ENCODE data around the gene ANK2.

ANK2 gene

GRCh38 chr4:113263274-113263673 lies 213.8 kb downstream of the ANK2 start:
- DNase-seq (ENCODE audit: low spot score), result no peak
- H3K4me3 ChIP-seq, result no peak overlapping the region
- TF ChIP-seq CTCF (IDR thresholded peaks at IDR 0.05), result no peak
- H3K27ac ChIP-seq, result no peak overlapping the region

DNA sequence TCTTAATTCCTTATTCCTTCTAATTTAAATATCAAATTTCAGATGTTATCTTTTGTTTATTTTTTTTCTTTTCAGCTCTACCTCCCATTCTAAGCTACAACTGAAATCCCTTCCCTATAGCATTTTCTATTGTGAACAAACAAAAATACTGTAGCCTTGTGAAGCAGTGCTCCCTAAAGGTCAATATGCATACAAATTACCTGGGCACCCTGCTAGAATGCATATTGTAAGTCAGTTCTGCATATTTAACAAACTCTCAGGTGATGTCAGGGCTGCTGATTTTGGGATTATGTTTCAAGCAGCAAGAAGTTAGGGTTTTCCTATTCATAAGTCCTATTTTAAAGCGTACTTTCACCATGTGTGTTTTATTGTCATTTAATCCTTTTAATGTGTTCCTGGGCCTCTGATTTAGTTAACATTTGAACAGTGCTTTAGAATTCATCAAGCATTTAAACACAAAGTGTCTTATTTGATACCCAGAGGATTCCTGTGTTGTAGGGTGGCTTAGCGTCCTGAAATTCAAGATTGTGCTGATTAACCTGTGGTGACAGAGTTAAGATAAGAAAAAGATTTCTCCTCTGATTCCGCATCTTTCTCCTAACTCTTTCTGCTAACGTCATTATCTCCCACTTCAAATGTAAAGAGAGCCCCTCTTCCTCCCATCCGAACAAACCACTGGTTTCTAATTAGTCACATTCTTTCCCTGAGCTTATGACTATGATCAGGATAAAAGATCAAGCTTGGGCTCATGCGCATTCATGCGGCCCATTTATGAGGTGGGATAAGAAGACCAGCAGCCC lies 221.3 kb downstream of the ANK2 start:
- no peak for TF ChIP-seq CTCF (IDR thresholded peaks at IDR 0.05)
- no peak for DNase-seq (ENCODE audit: low spot score)
- Histone ChIP-seq H3K27ac (no peak overlapping the region), H3K4me3 (no peak overlapping the region)

- Histone ChIP-seq H3K4me3 (no peak overlapping the region), H3K27ac (no peak overlapping the region)
- TF ChIP-seq CTCF (IDR thresholded peaks at IDR 0.05), result no peak
- DNase-seq (ENCODE audit: low spot score), result no peak
Observed at GRCh38 chr4:113272523-113272922, 223.1 kb downstream of the ANK2 start.

GRCh38 chr4:113273721-113274220 lies 224.3 kb downstream of the ANK2 start:
- no peak for DNase-seq (ENCODE audit: low spot score)
- no peak overlapping the region for H3K4me3 ChIP-seq
- no peak overlapping the region for H3K27ac ChIP-seq
- TF ChIP-seq CTCF (IDR thresholded peaks at IDR 0.05), result no peak

GRCh38 chr4:113276464-113277170 lies 227.2 kb downstream of the ANK2 start:
- peak overlapping the region in 1 of 2 donors; percentile 40 for H3K27ac ChIP-seq
- DNase-seq (ENCODE audit: low spot score), result no peak
- TF ChIP-seq CTCF (IDR thresholded peaks at IDR 0.05), result no peak
- no peak overlapping the region for H3K4me3 ChIP-seq

GRCh38 chr4:113278324-113278934 lies 229.0 kb downstream of the ANK2 start:
- DNase-seq (ENCODE audit: low spot score), result no peak

More at GRCh38 chr4:113278324-113278934, 229.0 kb downstream of the ANK2 start:
- peak; percentile 67 for TF ChIP-seq CTCF (IDR thresholded peaks at IDR 0.05)
- Histone ChIP-seq H3K4me3 (no peak overlapping the region), H3K27ac (no peak overlapping the region)

All from coronary artery (tissue), 2 donors.